ENCODE results near the gene PHYHIPL.

- TF ChIP-seq CTCF (conservative IDR thresholded peaks at IDR 0.05 in 1 of 2, IDR thresholded peaks at IDR 0.05 in 1 of 2; ENCODE audit: extremely low read depth in 1 of 2, insufficient read depth in 1 of 2, low read depth in 1 of 2, low read length in 2 of 2) (no peak), EZH2 (IDR thresholded peaks at IDR 0.05; ENCODE audit: borderline replicate concordance, low read length) (no peak)
Observed at GRCh38 chr10:59236064-59236697, 59.7 kb downstream of the PHYHIPL start.
